GM21529 (cell line): Measurements from ENCODE around the gene ALK.

Source experiments
- ATAC-seq: cut with Tn5 transposase; IDR thresholded peaks from one replicate; pipeline ENCODE4 v1.9.1; 2021; ENCODE audit not compliant: unreplicated experiment

Gene ALK

DNA sequence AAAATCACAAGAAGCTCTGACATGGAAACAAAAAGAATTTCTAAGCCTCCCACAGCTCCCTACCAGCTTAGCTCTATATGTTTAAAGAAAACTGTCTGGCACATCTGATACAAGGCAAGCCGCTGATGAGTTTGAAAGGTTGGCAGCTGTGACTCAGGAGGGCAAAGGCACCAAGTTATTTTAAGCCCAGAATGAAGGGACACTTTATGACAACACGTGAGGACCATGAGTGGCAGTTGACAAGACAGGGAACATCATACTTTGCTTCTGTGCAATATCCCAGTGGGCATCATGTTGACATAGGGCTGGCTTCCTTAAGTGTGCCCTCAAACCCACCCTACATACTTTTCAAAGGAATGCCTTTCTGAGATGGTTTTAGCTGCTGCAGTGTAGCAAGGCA lies 533.3 kb downstream of the ALK start:
- ATAC-seq = no peak

DNA sequence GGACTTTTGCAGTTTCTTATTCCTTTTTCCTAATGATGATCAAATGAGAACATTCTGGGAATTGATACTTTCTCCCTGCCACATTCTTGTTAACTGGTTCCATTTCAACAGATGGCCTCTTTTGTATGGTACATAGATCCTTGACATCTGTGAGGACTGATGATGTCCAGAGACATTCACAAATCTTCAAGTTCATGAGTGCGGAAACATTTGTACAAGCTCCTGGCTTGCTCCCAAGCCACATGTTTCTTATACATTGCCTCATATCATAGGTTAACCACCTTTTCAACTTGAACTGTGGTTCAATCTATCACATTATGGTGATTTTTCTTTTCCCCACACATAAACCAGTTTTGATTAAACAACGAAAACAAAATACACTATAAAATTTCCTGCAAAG lies 538.9 kb downstream of the ALK start:
- ATAC-seq = no peak

DNA sequence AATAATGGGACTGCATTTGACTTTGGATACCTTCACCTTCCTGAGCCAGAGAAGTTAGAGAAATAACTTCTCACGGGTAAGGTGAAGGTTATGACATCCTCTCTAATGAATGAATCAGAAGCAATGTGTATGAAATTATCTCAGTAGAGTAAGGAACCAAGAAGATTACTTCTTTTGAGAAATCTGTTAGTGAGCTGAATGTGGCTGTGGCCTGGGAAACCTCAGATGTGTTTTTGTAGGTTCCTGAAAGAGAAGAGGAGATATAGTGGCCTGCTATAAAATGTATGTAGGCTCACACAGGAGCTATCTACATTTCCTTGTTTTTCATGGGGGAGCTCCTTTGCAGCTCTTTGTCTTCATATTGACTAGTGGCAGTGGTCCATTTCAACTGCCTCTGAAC lies 543.6 kb downstream of the ALK start:
- ATAC-seq = no peak

DNA sequence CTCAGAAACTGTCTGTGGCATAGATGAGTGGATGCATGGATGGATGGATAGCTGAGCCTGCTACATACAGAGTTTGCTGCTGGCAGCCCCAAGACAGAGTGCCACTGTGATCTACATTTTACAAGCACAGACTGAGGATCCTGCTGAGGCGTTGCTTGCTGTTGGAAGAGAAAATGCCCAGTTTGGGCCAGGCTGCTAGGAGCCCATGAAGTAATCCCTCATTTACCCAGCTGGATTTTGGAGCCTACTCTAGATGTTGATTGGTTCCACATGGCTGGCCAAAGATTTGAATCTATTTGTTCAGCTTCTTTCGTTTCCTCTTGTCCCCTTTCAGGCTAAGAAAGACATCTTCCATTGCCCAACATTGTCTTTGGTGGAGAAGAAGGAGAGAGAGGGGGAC lies 544.8 kb downstream of the ALK start:
- no peak for ATAC-seq

DNA sequence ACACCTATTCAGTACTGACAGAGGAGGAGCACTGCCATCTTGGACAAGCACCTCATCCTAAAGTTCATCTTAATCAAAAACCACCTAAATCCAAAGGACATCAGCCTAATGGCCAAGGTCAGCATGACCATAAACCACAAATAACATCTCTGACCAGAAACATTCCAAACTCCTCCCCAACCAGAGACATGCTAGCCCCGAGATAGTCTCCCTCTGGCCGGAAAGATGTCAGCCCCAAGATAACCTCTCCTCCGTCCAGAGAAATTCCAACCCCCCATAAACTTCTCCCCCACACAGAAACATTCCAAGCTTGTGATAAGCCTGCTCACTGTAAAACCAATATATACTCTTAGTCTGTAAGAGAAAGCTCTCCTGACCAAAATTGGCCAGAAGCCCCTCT lies 545.5 kb downstream of the ALK start:
- no peak for ATAC-seq

DNA sequence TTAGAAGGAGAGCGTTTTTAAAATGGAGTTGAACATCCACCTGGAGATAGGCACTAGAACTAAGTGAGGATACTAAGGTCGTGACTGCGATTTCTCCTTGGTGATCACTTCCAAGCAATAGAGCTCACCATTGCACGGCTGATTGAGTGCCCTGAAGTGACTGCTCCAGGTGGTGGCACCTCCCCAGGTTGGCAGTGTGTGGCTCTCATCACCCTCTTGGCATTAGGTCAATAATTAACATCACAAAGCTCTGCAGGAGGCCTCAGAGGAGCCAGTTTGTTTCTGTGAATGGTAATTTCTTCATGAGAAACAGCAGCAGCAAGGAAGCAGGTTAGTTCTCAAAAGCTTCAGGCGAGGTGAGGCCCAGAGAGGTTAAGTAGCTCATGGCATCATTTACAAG lies 546.6 kb downstream of the ALK start:
- ATAC-seq = no peak

DNA sequence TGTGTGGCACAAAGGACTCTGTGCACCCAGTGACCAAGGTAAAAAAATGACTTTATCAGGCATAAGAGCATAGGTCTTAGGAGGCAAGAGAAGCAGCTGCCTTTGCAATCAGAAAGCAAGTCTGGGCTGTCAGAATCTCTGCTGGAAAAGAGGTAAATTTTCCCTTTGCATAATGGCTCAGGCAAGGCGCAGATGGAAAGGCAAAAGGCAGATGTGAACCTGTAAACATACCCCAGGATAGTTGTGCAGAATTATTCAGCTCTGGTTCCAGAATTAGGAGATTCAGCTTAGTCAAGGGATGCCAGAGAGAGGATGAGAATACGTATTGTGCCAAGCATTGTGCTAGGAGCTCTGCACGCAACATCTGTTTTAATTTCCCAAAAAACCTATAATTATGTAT lies 547.5 kb downstream of the ALK start:
- ATAC-seq = no peak

DNA sequence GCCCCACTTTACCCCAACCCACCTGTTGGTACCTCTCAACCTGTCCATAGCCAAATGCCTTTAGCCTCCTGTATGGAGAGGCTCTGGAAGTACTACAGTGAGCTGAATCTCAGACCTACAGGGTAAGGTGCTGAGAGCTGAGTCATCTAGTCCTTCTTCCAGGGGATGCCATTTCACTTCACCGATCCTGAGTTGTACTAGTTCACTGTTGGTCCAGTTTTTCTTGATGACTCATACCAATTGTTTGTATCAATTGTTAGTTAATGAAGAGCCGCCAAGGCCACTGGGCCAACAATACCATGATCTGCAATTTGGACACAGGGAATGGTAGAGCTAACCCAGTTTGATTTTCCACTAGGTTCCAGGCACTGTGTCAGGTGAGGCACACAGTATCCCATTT lies 549.2 kb downstream of the ALK start:
- ATAC-seq = no peak

DNA sequence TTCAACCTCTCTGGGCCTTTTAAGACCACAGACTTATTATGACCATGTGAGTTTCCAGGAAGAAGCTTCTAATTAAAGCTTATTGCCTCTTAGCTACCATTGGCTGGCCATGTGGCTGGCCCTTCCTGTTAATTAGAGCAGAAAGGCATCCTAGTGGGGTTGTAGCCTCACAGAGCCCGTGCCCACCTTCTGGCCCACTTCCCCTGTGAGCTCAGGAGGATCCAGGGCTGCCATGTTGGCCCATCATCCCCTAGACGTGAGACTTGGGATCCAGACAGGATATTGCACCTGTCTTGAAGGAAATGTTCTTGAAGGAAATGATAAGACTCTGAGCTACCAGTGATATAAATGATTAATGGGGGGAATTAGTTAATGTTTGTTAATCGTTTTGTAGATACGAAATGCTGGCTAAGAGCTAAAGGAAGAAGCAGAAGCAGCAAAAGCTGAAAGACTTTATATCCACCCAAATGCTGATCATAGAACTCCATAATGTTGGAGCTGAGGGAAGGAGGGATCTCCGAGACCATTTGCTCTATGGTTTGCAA lies 550.7 kb downstream of the ALK start:
- no peak for ATAC-seq

DNA sequence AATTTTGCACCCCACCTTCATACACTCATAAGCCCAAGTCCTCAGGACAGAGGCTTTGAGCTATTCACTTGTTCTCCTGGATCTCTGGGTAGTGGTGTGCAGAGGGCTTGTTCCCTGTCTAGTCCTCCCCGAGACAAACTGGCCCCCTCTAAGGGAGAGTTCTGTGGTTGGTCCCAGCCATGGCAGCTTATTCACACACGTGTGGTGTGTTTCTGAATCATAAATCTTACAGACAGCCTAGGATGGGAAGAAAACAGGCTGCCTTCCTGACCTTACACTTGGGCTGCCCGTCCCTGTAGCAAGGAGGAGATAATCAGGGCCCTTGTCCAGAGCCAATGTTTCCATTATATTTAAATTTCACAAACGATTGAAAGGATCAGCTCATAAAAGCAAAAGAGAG lies 551.2 kb downstream of the ALK start:
- no peak for ATAC-seq

DNA sequence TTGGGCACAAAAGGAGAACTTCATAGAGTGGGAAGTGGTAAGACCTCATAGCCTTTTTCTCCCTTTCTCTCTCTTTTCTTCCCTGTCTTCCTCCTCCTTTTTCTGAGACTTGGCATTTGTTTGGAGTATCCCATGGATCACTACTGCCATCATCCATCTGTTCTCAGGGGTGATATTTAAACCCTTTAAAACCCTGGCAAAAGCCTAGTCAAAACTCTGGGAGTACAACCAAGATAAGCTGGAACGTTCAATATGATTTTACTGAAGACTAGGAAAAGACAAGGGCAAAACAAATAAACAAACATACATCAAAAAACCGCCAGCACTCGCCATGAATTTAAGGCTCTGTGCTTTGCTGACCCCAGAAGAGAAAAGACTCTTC lies 552.7 kb downstream of the ALK start:
- ATAC-seq = no peak

DNA sequence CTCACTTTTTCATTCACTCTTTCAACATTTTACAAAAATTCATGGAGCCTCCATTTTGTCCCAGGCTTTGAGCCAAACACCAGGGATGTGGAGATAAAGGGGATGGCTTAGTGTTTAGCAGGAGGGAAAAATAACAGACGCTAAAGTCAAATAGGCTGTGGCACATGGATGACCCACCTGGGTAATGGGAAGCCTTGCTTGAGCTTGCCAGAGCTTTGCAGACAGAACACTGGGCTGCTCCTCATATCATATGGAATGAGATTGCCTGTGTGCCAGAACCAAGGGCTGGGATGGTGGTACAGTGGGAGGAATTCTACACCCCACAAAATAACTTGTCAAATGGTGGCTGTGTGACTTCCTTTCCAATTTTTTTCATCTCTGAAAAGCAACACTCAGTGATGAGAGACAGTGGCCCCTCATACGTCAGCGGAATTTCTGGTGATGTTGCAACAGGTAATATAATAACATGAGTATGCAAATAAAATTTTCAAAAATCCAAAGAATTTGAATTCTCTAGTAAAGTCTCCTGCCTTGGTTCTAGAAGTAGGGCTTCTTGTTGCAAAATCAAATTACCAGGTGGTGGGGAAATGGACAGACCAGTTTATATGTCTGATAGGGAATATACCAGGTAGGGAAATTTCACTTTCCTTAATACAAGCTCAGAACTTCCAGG lies 553.3 kb downstream of the ALK start:
- ATAC-seq = no peak

DNA sequence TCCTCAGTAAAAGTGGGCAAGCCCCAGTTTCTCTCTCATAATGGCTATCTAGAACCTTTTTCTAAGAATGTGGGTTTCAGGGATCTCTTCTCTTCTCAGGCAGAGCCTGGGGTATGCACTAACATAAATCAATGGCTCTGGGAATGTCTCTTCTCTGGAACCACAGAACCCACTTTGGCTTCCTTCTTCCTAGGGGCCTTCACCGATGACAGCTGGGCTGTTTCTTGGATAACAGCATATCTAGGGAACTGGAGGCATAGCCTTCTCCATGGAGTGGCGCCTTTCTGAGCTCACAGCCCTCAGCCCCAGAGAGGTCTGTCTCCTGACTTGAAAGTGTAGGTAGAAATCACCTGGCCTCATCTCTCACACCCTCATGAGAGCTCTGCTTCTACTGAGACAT lies 558.3 kb downstream of the ALK start:
- ATAC-seq = no peak

DNA sequence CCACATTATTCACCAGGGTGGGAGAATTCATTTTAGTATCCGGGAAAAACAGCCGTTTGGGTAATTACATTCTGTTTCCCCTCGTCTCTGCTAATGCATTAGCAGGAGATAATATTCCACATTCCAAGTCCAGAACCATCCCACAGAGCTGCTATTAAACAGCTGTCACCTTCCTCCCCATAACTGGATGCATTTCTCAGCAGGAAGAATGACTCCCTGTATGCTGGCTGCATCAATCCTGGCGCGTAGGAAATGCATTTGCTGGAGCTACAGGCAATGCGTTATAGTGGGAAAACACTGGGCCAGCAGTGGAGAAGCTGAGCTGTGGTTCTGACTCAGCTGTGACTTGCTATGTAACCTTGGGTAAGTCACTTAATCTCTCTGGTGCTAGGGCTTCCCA lies 560.2 kb downstream of the ALK start:
- ATAC-seq = no peak

DNA sequence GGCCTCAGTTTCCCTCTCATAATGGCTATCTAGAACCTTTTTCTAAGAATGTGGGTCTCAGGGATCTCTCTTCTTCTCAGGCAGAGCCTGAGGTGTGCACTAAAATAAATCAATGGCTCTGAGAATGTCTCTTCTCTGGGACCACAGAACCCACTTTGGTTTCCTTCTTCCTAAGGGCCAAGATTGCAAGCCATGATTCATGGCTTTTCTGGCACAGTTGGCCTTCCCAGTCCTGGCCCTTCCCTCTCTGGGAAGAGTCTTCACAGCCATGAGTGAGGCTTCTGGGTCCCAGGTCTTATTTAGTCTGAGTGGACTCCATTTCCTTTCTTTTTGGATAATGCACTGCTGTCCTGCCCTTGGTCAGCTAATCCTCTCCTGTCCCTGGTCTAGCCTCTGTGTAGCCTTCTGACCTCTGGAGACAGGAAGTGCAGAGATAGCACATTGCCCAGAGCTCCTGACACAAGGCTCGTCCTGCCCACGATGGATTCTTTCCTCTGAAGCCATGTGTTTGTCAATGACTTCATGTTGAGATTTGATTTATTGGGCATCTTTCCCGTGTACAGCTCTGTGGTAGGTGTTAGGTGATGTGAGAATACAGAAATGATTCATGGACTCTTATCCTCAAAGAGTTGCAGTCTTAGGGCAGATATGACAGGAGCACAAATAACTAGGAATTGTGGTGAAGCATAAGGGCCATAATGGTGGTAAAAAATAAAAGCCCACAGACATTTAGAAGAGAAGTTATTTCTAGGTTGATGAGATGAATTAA lies 561.2 kb downstream of the ALK start:
- no peak for ATAC-seq

DNA sequence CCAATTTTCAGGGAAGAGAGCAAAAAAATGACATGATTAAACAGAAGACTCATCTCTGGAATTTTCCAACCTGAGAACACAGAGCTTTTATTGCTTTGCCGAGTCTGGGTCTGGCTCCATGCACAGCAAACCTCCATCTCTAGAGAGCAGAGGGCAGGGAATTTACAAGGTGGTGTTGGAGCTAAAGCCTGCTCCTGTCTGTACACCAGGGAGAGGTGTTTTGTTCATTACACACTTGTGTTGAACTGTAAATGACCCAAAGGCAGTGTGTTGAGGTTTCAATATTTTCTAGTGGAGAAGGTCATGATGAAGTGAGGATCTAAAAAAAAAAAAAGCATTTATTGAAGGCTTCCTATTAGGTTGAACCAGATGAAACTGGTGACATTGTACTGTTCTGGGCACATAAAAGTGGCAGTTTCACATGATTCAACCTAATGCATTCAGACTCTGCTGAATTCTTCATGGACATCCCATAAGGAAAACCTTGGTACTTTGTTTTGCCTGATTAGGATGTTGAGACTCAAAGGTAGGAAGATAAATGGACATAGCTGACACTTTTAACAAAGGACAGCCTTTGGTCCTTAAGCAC lies 567.9 kb downstream of the ALK start:
- no peak for ATAC-seq

DNA sequence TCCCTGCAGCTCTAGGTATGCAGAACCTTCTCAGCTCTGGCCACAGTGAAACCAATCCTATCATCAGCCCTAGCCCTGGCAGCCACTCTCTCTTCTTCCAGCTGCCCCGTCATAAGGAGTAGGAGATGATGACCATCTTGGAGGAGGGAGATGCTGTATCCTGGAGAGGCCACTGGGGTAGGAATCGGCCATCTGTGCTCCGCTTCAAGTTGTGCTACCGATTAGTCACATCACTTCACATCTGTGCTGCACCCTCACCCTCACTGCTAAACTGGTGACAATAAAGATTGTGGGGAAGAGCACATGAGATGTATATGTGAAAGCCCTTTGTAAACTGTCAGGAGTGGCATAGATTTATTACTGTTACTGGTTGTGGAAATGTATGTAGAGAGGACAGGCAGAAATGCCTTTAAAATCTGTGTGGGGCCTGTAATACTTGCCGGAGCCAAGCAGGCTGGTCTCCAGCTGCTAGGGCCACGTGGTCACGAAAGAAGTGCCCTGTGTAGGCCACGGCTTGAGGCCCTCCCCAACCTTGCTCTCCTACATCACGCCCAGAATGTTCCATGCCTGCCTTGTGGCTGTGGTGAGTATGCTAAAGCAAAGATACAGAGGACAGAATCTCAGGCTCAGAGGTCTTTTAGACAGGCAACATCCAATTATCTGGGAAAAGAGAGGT lies 569.3 kb downstream of the ALK start:
- ATAC-seq = no peak

DNA sequence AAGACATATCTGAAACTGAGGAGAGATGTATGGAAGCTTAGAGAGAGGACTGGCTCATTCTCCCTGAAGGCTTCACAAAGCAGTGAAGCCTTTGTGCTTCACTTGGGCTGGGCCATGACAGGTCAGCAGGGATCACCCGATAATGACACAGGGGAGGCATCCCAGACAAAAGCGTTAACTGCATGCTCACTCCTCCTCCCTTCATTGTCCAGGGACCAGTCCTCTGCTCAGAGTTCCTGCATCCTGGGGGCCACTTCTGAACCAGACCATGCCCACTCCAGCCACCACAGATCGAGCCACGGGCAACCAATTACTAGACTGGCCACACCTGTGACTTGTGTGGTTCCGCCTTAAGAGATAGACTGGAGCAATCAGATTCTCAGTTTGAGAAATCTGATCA lies 570.1 kb downstream of the ALK start:
- ATAC-seq = no peak

DNA sequence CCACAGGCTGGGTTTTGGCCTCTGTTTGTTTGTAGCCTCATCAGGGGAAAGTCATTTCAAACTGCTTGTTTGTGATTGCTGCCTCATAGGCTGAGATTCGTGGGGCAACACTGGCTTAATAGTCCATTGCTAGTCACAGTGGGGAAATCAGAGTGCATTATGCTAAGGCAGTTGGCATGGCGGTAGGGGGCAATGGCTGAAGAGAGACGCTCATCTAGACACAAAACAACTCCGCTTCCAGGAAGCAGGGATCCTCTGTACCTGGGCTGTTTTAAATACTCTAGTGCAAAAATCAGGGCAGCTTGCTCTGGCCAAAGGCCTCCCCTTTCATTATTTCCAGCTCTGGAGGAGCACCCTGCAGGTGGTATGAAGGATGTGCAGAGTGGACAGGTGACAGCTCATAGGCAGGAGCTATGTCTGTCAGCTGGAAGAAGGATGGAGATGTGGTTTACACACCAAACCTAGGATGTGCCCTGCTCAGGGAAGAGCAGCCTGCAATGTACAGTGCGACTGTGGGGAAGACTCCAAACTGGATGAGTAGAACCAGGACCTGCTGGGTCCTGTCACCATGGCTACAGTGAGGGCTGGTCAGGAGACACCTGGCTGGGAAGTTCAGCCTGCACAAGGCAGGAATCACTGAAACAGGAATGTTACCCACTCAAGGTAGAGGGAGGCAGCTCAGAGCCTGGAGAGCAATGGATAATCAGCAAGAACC lies 571.9 kb downstream of the ALK start:
- ATAC-seq = no peak

DNA sequence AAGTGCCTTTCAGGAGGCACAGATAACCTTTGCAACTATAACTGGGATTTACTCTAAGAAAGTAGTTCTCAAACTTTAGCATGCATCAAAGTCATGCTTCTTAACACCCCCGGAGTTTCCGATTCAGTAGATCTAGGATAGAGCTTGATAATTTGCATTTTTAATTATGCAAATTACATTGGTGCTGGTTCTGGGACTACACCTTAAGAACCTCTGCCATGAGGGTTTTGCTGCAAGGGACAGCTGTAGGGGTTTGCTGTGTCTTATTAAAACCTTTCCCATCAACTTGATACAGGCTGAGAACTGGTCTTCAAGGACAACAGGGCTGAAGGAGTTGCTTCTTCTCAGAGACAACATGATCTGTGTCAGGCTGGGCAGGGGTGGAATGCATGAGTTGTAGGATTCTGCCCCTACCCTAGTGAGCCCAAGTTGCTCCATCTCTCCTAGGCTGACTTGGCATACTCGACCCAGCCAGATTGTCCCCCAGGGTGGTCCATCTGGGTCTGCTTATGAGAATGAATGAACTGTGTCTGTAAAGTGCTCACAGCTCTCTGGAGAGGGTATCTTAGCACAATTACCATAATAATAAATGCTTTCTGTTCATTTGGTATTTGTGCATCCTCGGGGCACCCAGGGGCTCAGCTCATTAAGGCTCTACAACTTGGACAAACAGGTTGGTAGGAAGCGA lies 573.5 kb downstream of the ALK start:
- ATAC-seq = no peak

DNA sequence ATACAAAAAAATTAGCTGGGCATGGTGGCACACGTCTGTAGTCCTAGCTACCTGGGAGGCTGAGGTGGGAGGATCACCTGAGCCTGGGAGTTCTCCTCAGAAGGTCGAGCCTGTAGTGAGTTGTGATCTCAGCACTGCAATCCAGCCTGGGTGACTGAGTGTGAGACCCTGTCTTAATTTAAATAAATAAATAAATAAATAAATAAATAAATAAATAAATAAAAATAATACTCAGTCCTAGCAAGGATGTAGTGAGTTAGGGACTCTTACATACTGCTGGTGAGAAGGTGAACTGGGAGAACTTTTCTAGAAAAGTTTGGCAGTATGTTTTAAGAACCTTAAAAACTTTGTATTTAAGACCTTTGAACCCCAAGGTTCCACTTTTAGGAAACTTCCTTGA lies 576.1 kb downstream of the ALK start:
- ATAC-seq = no peak
